ENCODE measurements around the gene PCDHB16. TPM values are rescaled to one million over a fixed set of nuclear protein-coding genes. Genes with fewer than 3 reads are reported as not detected.
"Not testable (repeated sequence)": the region's sequence is repeated elsewhere in the genome, so short reads cannot be mapped to it uniquely, and the experiment has no call there.

The PCDHB16 gene
- total and polyA plus RNA-seq, 2 of the 13 experiments (the other 11 are each of a cell fraction or from before 2014, with no cell fraction given) = 0.60 to 0.66 TPM

DNA sequence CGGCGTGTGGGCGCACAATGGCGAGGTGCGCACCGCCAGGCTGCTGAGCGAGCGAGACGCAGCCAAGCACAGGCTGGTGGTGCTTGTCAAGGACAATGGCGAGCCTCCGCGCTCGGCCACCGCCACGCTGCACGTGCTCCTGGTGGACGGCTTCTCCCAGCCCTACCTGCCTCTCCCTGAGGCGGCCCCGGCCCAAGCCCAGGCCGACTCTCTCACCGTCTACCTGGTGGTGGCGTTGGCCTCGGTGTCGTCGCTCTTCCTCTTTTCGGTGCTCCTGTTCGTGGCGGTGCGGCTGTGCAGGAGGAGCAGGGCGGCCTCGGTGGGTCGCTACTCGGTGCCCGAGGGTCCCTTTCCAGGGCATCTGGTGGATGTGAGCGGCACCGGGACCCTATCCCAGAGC is 30.1 kb upstream of the PCDHB16 start:
- WGBS (ENCODE audit: low lambda C conversion rate) = 75% methylated on average over 19 of the region's 36 CpGs
- H2AFZ ChIP-seq (ENCODE audit: low read length); H3K9ac ChIP-seq (ENCODE audit: insufficient read depth, low read depth, low read length); H3K79me2 ChIP-seq (ENCODE audit: insufficient read depth, low read length); intact Hi-C loops (cut with micrococcal nuclease; ENCODE audit: unreplicated experiment); H3K36me3 ChIP-seq (replicated peaks in 1 of 2; ENCODE audit: control insufficient read depth in 1 of 2, insufficient read depth in 2 of 2, low read length in 2 of 2); H3K9me3 ChIP-seq (ENCODE audit: low read length); in situ Hi-C loops (cut with HindIII; ENCODE audit: extremely low pct_ligation_motif_present, low pct_unique_long_range_greater_than_20kb); H3K27ac ChIP-seq (ENCODE audit: extremely low read length, insufficient read depth, low read length); H4K20me1 ChIP-seq (ENCODE audit: insufficient read depth, low read length); FAIRE-seq; BruUV-seq (replicated peaks); H3K4me1 ChIP-seq (ENCODE audit: insufficient read depth, low read length); CTCF ChIA-PET (ENCODE audit: low intra/inter-chr PET ratio, low total read pairs); ATAC-seq; POLR2A ChIA-PET; H3K4me2 ChIP-seq (ENCODE audit: low read depth, low read length); DNase-seq (ENCODE audit: low spot score); H3K4me3 ChIP-seq (replicated peaks in 1 of 3; ENCODE audit: insufficient read depth in 1 of 3, low read depth in 2 of 3, low read length in 3 of 3): not testable (repeated sequence)
- H3K27me3 ChIP-seq (ENCODE audit: control insufficient read depth in 1 of 2, insufficient read depth in 2 of 2, low read length in 2 of 2) = peaks cover 2 to 15% of the 10 kb centered on the region in 2 experiments; a peak in 2 of 5 replicates

DNA sequence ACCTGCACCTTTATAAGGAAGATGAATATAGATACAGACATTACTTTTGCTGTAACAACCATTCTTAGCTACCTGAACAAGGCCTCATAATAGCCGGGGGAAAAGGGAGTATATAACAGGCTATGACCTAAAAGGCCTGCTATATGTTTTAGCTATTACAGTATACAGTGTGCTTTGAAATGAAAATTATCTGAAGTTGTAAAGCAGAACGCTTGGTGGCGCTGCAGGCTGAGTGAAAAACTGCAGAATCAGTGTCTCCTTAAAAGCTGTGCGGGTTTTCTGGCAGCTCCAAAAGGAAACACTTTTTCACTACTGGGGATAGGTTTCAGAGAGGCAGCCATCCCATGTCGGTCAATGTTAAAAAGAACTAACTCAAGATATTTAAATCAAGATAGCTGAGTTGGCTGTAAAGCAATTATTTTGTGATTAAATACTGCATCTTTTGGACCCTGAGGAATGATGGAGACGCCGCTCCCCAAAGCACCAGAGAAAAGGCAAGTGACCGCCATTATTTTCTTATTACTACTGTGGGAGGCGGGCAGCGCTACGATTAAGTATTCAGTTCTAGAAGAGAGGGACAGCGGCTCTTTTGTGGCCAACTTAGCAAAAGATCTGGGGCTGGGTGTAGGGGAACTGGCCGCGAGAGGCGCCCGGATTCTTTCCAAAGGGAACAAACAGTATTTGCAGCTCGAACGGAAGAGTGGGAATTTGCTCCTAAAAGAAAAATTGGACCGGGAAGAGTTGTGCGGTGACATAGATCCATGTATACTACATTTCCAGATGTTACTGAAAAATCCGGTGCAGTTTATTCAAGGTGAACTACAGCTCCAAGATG is 26.4 kb upstream of the PCDHB16 start:
- Histone ChIP-seq H3K9me3 (ENCODE audit: low read length) (no peaks in the 10 kb centered on the region; the same call in 1 of the 2 replicates), H3K27me3 (ENCODE audit: control insufficient read depth in 1 of 2, insufficient read depth in 2 of 2, low read length in 2 of 2) (peaks cover 2 to 10% of the 10 kb centered on the region in 2 experiments; a peak in 2 of 5 replicates), H3K79me2 (ENCODE audit: insufficient read depth, low read length) (no peaks in the 10 kb centered on the region), H3K4me3 (replicated peaks in 1 of 3; ENCODE audit: insufficient read depth in 1 of 3, low read depth in 2 of 3, low read length in 3 of 3) (no peak overlapping the region), H3K36me3 (replicated peaks in 1 of 2; ENCODE audit: control insufficient read depth in 1 of 2, insufficient read depth in 2 of 2, low read length in 2 of 2) (no peaks in the 10 kb centered on the region), H3K27ac (ENCODE audit: extremely low read length, insufficient read depth, low read length) (no peak overlapping the region), H3K9ac (ENCODE audit: insufficient read depth, low read depth, low read length) (no peak overlapping the region), H3K4me1 (ENCODE audit: insufficient read depth, low read length) (no peaks in the 10 kb centered on the region), H3K4me2 (ENCODE audit: low read depth, low read length) (no peak overlapping the region), H4K20me1 (ENCODE audit: insufficient read depth, low read length) (no peaks in the 10 kb centered on the region), H2AFZ (ENCODE audit: low read length) (no peak overlapping the region)
- TF ChIP-seq, protein P1, sequence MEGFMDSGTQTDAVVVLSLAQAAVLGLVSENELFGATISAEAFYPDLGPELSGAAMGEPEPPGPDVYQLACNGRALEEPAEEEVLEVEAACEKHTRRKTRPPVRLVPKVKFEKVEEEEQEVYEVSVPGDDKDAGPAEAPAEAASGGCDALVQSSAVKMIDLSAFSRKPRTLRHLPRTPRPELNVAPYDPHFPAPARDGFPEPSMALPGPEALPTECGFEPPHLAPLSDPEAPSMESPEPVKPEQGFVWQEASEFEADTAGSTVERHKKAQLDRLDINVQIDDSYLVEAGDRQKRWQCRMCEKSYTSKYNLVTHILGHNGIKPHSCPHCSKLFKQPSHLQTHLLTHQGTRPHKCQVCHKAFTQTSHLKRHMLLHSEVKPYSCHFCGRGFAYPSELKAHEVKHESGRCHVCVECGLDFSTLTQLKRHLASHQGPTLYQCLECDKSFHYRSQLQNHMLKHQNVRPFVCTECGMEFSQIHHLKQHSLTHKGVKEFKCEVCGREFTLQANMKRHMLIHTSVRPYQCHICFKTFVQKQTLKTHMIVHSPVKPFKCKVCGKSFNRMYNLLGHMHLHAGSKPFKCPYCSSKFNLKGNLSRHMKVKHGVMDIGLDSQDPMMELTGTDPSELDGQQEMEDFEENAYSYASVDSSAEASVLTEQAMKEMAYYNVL (CRISPR knock-in tag; IDR thresholded peaks at IDR 0.05; ENCODE audit: borderline replicate concordance) = no peak
- TF ChIP-seq, protein P2, sequence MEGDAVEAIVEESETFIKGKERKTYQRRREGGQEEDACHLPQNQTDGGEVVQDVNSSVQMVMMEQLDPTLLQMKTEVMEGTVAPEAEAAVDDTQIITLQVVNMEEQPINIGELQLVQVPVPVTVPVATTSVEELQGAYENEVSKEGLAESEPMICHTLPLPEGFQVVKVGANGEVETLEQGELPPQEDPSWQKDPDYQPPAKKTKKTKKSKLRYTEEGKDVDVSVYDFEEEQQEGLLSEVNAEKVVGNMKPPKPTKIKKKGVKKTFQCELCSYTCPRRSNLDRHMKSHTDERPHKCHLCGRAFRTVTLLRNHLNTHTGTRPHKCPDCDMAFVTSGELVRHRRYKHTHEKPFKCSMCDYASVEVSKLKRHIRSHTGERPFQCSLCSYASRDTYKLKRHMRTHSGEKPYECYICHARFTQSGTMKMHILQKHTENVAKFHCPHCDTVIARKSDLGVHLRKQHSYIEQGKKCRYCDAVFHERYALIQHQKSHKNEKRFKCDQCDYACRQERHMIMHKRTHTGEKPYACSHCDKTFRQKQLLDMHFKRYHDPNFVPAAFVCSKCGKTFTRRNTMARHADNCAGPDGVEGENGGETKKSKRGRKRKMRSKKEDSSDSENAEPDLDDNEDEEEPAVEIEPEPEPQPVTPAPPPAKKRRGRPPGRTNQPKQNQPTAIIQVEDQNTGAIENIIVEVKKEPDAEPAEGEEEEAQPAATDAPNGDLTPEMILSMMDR (CRISPR knock-in tag; IDR thresholded peaks at IDR 0.05) = peak; percentile 54
- intact Hi-C loops (cut with micrococcal nuclease; ENCODE audit: unreplicated experiment) = no loop called here
- in situ Hi-C loops (cut with HindIII; ENCODE audit: extremely low pct_ligation_motif_present, low pct_unique_long_range_greater_than_20kb) = no loop called here
- CTCF ChIA-PET (ENCODE audit: low intra/inter-chr PET ratio, low total read pairs) = no interaction called here
- FAIRE-seq (no peak), ATAC-seq (peak; percentile 81), DNase-seq (ENCODE audit: low spot score) (no peak)
- POLR2A ChIA-PET = no interaction called here
- BruUV-seq (replicated peaks) = no TSS peak
- WGBS (ENCODE audit: low lambda C conversion rate) = 25% methylated on average over 21 of the region's 21 CpGs

DNA sequence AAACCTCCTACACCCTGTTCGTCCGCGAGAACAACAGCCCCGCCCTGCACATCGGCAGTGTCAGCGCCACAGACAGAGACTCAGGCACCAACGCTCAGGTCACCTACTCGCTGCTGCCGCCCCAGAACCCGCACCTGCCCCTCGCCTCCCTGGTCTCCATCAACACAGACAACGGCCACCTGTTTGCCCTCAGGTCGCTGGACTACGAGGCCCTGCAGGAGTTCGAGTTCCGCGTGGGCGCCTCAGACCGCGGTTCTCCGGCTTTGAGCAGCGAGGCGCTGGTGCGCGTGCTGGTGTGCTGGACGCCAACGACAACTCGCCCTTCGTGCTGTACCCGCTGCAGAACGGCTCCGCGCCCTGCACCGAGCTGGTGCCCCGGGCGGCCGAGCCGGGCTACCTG is 24.8 kb upstream of the PCDHB16 start:
- DNase-seq (ENCODE audit: low spot score); H3K79me2 ChIP-seq (ENCODE audit: insufficient read depth, low read length); BruUV-seq (replicated peaks); H3K9me3 ChIP-seq (ENCODE audit: low read length); H3K4me3 ChIP-seq (replicated peaks in 1 of 3; ENCODE audit: insufficient read depth in 1 of 3, low read depth in 2 of 3, low read length in 3 of 3); H3K27ac ChIP-seq (ENCODE audit: extremely low read length, insufficient read depth, low read length); ATAC-seq; CTCF ChIA-PET (ENCODE audit: low intra/inter-chr PET ratio, low total read pairs); H3K4me2 ChIP-seq (ENCODE audit: low read depth, low read length); H3K36me3 ChIP-seq (replicated peaks in 1 of 2; ENCODE audit: control insufficient read depth in 1 of 2, insufficient read depth in 2 of 2, low read length in 2 of 2); in situ Hi-C loops (cut with HindIII; ENCODE audit: extremely low pct_ligation_motif_present, low pct_unique_long_range_greater_than_20kb); H3K9ac ChIP-seq (ENCODE audit: insufficient read depth, low read depth, low read length); H3K4me1 ChIP-seq (ENCODE audit: insufficient read depth, low read length); H2AFZ ChIP-seq (ENCODE audit: low read length); H3K27me3 ChIP-seq (ENCODE audit: control insufficient read depth in 1 of 2, insufficient read depth in 2 of 2, low read length in 2 of 2); H4K20me1 ChIP-seq (ENCODE audit: insufficient read depth, low read length); POLR2A ChIA-PET; FAIRE-seq; intact Hi-C loops (cut with micrococcal nuclease; ENCODE audit: unreplicated experiment): not testable (repeated sequence)
- 81% methylated on average over 14 of the region's 38 CpGs for WGBS (ENCODE audit: low lambda C conversion rate)

Data from HepG2 (cell line).